SK-N-SH (cell line): Measurements from ENCODE around the gene XXYLT1. TPM values are rescaled to one million over a fixed set of nuclear protein-coding genes. Genes with fewer than 3 reads are reported as not detected.

Experiments
- CTCF ChIA-PET: fragments of 300-600, 350-600 bp; formaldehyde crosslinking; extraction: SDS; loops from one replicate; lab custom pipeline; 2021; lab: Yijun Ruan, JAX
- POLR2A ChIA-PET: fragments of 350-600 bp; sonication (Branson Sonifier 250); formaldehyde crosslinking; extraction: SDS; loops from one replicate; lab custom pipeline; 2020; ENCODE audit warnings: antibody characterized with exemption, inconsistent platforms; lab: Yijun Ruan, JAX
- DNase-seq: peaks from one replicate; pipeline ENCODE4 v3.0.0; 2012
- H2AFZ ChIP-seq: fragments of 200-600 bp; sonication (generic); 2 replicates; pipeline ENCODE4 v1.8.1; 2016; ENCODE audit warnings: antibody characterized with exemption, mild to moderate bottlenecking, low read depth
- H3F3A ChIP-seq: fragments of 200-600 bp; sonication (generic); replicated peaks from 2 replicates; pipeline ENCODE3; 2016; ENCODE audit warnings: antibody characterized with exemption, mild to moderate bottlenecking; ENCODE audit not compliant: insufficient read depth
- H3K27ac ChIP-seq, 2 experiments: fragments of 200-500 bp in 1 of 2; fragments of 200-600 bp in 1 of 2; sonication (Bioruptor generic) in 1 of 2; sonication (generic), shearing (Covaris generic) in 1 of 2; 2 replicates each; pipeline versions ENCODE4 v1.5.1 to v1.6.1; 2014 to 2016; ENCODE audit warnings: low read depth in 2 of 2, inconsistent platforms in 1 of 2, low read length in 1 of 2, mild to moderate bottlenecking in 1 of 2, mixed read lengths in 1 of 2
- H3K27me3 ChIP-seq: fragments of 200-600 bp; sonication (generic), shearing (Covaris generic); 2 replicates; pipeline ENCODE4 v1.6.1; 2016; ENCODE audit warnings: mixed run types; ENCODE audit not compliant: insufficient read depth
- H3K36me3 ChIP-seq, 2 experiments: fragments of 200-500 bp in 1 of 2; fragments of 200-600 bp in 1 of 2; sonication (Bioruptor generic) in 1 of 2; sonication (generic) in 1 of 2; replicated peaks in 1 of 2; 2 replicates each; pipeline versions ENCODE3 to v1.5.1; 2014 to 2016; ENCODE audit warnings: low read length in 1 of 2, mild to moderate bottlenecking in 1 of 2; ENCODE audit not compliant: insufficient read depth in 2 of 2, control insufficient read depth in 1 of 2
- H3K4me1 ChIP-seq, 2 experiments: fragments of 200-500 bp in 1 of 2; fragments of 200-600 bp in 1 of 2; sonication (Bioruptor generic) in 1 of 2; sonication (generic), shearing (Covaris generic) in 1 of 2; 2 replicates each; pipeline versions ENCODE4 v1.5.1 to v1.6.1; 2014 to 2016; ENCODE audit warnings: low read depth in 1 of 2, low read length in 1 of 2, mixed run types in 1 of 2; ENCODE audit not compliant: insufficient read depth in 2 of 2, control insufficient read depth in 1 of 2
- H3K4me2 ChIP-seq: fragments of 200-600 bp; sonication (generic), shearing (Covaris generic); 2 replicates; pipeline ENCODE4 v1.6.1; 2017; ENCODE audit warnings: mixed run types
- H3K4me3 ChIP-seq, 2 experiments: fragments of 200-500 bp in 1 of 2; fragments of 200-600 bp in 1 of 2; sonication (Bioruptor generic) in 1 of 2; sonication (generic), shearing (Covaris generic) in 1 of 2; 2 replicates each; pipeline versions ENCODE4 v1.5.1 to v1.8.1; 2014 to 2016; ENCODE audit warnings: low read depth in 2 of 2, inconsistent platforms in 1 of 2, low read length in 1 of 2, mild to moderate bottlenecking in 1 of 2, mixed read lengths in 1 of 2, moderate library complexity in 1 of 2
- H3K79me2 ChIP-seq: fragments of 200-600 bp; sonication (generic); 2 replicates; pipeline ENCODE4 v1.8.1; 2017; ENCODE audit warnings: mild to moderate bottlenecking; ENCODE audit not compliant: insufficient read depth
- H3K9ac ChIP-seq: fragments of 200-600 bp; sonication (generic); 2 replicates; pipeline ENCODE4 v1.6.1; 2017; ENCODE audit warnings: mixed run types
- H3K9me2 ChIP-seq: fragments of 200-600 bp; sonication (generic); 2 replicates; pipeline ENCODE4 v1.6.1; 2017; ENCODE audit warnings: mixed run types
- H3K9me3 ChIP-seq: fragments of 200-600 bp; sonication (generic); 2 replicates; pipeline ENCODE4 v1.6.1; 2017; ENCODE audit warnings: mixed run types, mild to moderate bottlenecking, moderate library complexity
- H4K20me1 ChIP-seq: fragments of 200-600 bp; sonication (generic); 2 replicates; pipeline ENCODE4 v1.6.1; 2017; ENCODE audit warnings: mild to moderate bottlenecking, mixed run types; ENCODE audit not compliant: insufficient read depth
- CHD2 ChIP-seq: fragments of 150-350 bp; IDR thresholded peaks from 2 replicates; pipeline ENCODE4 v1.6.1; 2018; ENCODE audit warnings: low read length; ENCODE audit not compliant: partially characterized antibody
- ELF1 ChIP-seq: IDR thresholded peaks from 2 replicates; pipeline ENCODE4 v1.4.0; 2012
- EP300 ChIP-seq, 2 experiments: IDR thresholded peaks; 2 replicates each; pipeline versions ENCODE4 v1.4.0 to v1.6.1; 2012; ENCODE audit warnings: borderline replicate concordance in 1 of 2, low read depth in 1 of 2, low read length in 1 of 2
- EZH2phosphoT487 ChIP-seq: fragments of 200-600 bp; sonication (generic); IDR thresholded peaks from 2 replicates; pipeline ENCODE4 v1.6.1; 2017; ENCODE audit warnings: low read depth, mixed run types, mild to moderate bottlenecking, antibody characterized with exemption, moderate library complexity, borderline replicate concordance
- GABPA ChIP-seq: IDR thresholded peaks from 2 replicates; pipeline ENCODE4 v1.4.0; 2012; ENCODE audit warnings: low read depth, mild to moderate bottlenecking
- GATA2 ChIP-seq: sonication (generic); formaldehyde crosslinking; IDR thresholded peaks from 2 replicates; pipeline ENCODE4 v1.5.0; 2020; ENCODE audit warnings: mild to moderate bottlenecking, missing genetic modification reagents
- POLR2AphosphoS5 ChIP-seq: IDR thresholded peaks from 2 replicates; pipeline ENCODE4 v1.6.1; 2012; ENCODE audit warnings: low read depth, low read length
- RAD21 ChIP-seq: IDR thresholded peaks from 2 replicates; pipeline ENCODE4 v1.6.1; 2012; ENCODE audit warnings: mild to moderate bottlenecking, low read length
- RCOR1 ChIP-seq: fragments of 150-350 bp; IDR thresholded peaks from 2 replicates; pipeline ENCODE4 v1.6.1; 2017; ENCODE audit warnings: antibody characterized with exemption, low read length
- SIN3A ChIP-seq: IDR thresholded peaks from 2 replicates; pipeline ENCODE4 v1.6.1; 2012; ENCODE audit warnings: low read depth, mild to moderate bottlenecking, low read length, moderate library complexity, borderline replicate concordance
- YY1 ChIP-seq: IDR thresholded peaks from 2 replicates; pipeline ENCODE4 v1.4.0; 2012; ENCODE audit warnings: low read depth, mild to moderate bottlenecking
- WGBS: methylation state at CpG from one replicate; pipeline ENCODE4 v1.1.6; 2017; ENCODE audit warnings: low lambda C conversion rate; 5-methylcytosine and 5-hydroxymethylcytosine counted together
- polyA plus RNA-seq, 3 experiments: library from polyadenylated mRNA; depleted of rRNA; stranded (reverse); fragments of >200 nt; gene quantifications; 2 replicates each; pipeline ENCODE4 v1.2.3, GENCODE V29; 2012
- TF ChIP-seq, protein P1 (sequence below): IDR thresholded peaks from 2 replicates; pipeline ENCODE4 v1.4.0; 2012; ENCODE audit warnings: low read depth, borderline replicate concordance
- TF ChIP-seq, protein P2 (sequence below): fragments of 150-350 bp; IDR thresholded peaks from 2 replicates; pipeline ENCODE4 v1.6.1; 2016; ENCODE audit warnings: mild to moderate bottlenecking, low read depth, low read length
- TF ChIP-seq, protein P3 (sequence below): IDR thresholded peaks from 2 replicates; pipeline ENCODE4 v1.6.1; 2012; ENCODE audit warnings: mild to moderate bottlenecking, low read depth, low read length, moderate library complexity

The XXYLT1 gene
- polyA plus RNA-seq, 1 of the 3 experiments (the other 2 are of a cell fraction): 22.6 TPM

DNA sequence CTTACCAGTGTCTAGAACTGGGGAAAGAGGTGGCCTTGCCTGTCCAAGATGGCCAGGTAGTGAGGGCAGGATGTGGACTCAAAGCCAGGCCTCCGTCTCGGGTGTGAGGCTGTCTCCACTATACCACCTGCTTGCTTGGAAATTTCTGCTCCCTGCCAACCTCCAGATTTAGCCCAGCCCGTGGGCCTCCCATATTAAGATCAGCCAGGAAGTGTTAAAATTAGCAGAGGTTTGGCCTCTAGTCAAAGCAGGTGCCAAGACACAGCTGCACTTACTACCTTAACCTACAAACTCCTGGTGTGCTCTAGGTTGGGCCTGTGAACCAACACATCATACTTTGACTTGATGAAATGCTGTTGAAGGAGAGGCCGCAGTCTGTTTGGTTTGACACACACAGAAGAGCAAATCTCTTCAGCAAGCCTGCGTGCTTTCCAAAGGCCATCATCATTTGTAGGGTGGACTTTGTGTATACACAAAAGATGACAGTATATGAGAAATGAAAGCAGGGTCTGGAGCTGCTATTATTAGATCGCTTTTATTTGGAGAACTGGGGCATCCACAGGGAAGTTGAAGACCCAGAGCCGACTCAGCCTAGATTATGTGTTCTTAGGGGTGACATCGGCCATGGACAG lies 206.5 kb downstream of the XXYLT1 start:
- Histone ChIP-seq H3K9me2 (no peaks in the 10 kb centered on the region), H3K4me1 (peaks cover 0 to 11% of the 10 kb centered on the region in 2 experiments; a peak in 1 of 4 replicates), H3K4me3 (no peak overlapping the region), H3K27ac (no peak overlapping the region), H3K9ac (no peak overlapping the region), H2AFZ (no peak overlapping the region), H3K27me3 (no peaks in the 10 kb centered on the region), H3K9me3 (no peaks in the 10 kb centered on the region), H3K4me2 (no peak overlapping the region), H3K36me3 (peaks cover 0 to 11% of the 10 kb centered on the region in 2 experiments), H3F3A (no peaks in the 10 kb centered on the region), H4K20me1 (no peaks in the 10 kb centered on the region), H3K79me2 (no peaks in the 10 kb centered on the region)
- no peak for DNase-seq
- POLR2A ChIA-PET: no interaction called here
- 85% methylated on average over 8 of the region's 8 CpGs for WGBS
- TF ChIP-seq, protein P1, sequence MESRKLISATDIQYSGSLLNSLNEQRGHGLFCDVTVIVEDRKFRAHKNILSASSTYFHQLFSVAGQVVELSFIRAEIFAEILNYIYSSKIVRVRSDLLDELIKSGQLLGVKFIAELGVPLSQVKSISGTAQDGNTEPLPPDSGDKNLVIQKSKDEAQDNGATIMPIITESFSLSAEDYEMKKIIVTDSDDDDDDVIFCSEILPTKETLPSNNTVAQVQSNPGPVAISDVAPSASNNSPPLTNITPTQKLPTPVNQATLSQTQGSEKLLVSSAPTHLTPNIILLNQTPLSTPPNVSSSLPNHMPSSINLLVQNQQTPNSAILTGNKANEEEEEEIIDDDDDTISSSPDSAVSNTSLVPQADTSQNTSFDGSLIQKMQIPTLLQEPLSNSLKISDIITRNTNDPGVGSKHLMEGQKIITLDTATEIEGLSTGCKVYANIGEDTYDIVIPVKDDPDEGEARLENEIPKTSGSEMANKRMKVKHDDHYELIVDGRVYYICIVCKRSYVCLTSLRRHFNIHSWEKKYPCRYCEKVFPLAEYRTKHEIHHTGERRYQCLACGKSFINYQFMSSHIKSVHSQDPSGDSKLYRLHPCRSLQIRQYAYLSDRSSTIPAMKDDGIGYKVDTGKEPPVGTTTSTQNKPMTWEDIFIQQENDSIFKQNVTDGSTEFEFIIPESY: no peak
- TF ChIP-seq RCOR1: no peak
- TF ChIP-seq GATA2 (CRISPR knock-in tag): no peak
- no peak for TF ChIP-seq CHD2
- TF ChIP-seq RAD21: no peak
- TF ChIP-seq, all 33 proteins: peak for 0
- CTCF ChIA-PET: interaction anchor here (1.0 to 1.4 kb wide), 4 partner anchors 10 to 392 kb away, joined by 4 read pairs; partner anchors contain the start of gene LSG1

DNA sequence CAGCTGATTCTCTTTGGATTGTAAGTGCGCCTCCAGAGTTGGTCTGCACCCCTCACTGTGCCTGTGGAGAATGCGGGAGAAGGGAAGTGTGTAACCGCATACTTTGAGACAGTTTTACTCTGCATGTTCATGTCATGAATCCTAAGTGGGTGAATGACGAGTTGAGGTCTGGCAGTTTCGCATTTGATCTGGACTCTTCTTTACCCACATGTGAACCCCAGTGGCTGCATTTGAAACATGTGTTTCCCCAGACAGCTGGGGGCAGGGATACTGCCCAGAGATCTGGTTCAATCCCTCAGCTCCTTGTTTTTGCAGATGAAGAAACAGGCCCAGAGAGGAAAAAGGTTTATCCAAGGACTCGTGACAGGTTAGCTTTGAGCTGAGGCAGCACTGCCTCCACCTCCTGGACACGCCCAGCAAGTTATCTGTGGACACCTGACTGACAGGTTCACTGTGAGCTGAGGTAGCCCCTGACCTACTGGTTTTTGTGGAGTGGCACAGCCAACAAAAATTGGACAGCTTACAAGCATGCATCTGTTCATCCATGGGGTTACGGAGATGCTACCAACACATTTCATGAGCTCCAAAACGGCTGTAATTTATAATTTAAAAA lies 207.3 kb downstream of the XXYLT1 start:
- ChIA-PET POLR2A (no interaction called here), CTCF (interaction anchor here (1.0 to 1.4 kb wide), 4 partner anchors 11 to 392 kb away, joined by 4 read pairs; partner anchors contain the start of gene LSG1)
- H4K20me1 ChIP-seq: no peaks in the 10 kb centered on the region
- no peak overlapping the region for H3K4me3 ChIP-seq
- no peak overlapping the region for H3K9ac ChIP-seq
- no peaks in the 10 kb centered on the region for H3K79me2 ChIP-seq
- H3K27me3 ChIP-seq: no peaks in the 10 kb centered on the region
- H2AFZ ChIP-seq: no peak overlapping the region
- H3K27ac ChIP-seq: no peak overlapping the region
- peaks cover 0 to 11% of the 10 kb centered on the region in 2 experiments; a peak in 1 of 4 replicates for H3K4me1 ChIP-seq
- WGBS: 87% methylated on average over 9 of the region's 9 CpGs
- DNase-seq: no peak
- no peaks in the 10 kb centered on the region for H3K9me3 ChIP-seq
- H3F3A ChIP-seq: no peaks in the 10 kb centered on the region
- H3K4me2 ChIP-seq: no peak overlapping the region
- peaks cover 0 to 4% of the 10 kb centered on the region in 2 experiments for H3K36me3 ChIP-seq
- no peaks in the 10 kb centered on the region for H3K9me2 ChIP-seq
- TF ChIP-seq, protein P1: no peak
- TF ChIP-seq EP300 (IDR thresholded peaks at IDR 0.05; ENCODE audit: borderline replicate concordance in 1 of 2, low read depth in 1 of 2, low read length in 1 of 2) (no peak), ELF1 (no peak), RCOR1 (no peak), YY1 (no peak), EZH2phosphoT487 (no peak), SIN3A (no peak), RAD21 (no peak), GABPA (no peak), POLR2AphosphoS5 (no peak)
- TF ChIP-seq, protein P2, sequence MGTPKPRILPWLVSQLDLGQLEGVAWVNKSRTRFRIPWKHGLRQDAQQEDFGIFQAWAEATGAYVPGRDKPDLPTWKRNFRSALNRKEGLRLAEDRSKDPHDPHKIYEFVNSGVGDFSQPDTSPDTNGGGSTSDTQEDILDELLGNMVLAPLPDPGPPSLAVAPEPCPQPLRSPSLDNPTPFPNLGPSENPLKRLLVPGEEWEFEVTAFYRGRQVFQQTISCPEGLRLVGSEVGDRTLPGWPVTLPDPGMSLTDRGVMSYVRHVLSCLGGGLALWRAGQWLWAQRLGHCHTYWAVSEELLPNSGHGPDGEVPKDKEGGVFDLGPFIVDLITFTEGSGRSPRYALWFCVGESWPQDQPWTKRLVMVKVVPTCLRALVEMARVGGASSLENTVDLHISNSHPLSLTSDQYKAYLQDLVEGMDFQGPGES: no peak
- TF ChIP-seq, protein P3, sequence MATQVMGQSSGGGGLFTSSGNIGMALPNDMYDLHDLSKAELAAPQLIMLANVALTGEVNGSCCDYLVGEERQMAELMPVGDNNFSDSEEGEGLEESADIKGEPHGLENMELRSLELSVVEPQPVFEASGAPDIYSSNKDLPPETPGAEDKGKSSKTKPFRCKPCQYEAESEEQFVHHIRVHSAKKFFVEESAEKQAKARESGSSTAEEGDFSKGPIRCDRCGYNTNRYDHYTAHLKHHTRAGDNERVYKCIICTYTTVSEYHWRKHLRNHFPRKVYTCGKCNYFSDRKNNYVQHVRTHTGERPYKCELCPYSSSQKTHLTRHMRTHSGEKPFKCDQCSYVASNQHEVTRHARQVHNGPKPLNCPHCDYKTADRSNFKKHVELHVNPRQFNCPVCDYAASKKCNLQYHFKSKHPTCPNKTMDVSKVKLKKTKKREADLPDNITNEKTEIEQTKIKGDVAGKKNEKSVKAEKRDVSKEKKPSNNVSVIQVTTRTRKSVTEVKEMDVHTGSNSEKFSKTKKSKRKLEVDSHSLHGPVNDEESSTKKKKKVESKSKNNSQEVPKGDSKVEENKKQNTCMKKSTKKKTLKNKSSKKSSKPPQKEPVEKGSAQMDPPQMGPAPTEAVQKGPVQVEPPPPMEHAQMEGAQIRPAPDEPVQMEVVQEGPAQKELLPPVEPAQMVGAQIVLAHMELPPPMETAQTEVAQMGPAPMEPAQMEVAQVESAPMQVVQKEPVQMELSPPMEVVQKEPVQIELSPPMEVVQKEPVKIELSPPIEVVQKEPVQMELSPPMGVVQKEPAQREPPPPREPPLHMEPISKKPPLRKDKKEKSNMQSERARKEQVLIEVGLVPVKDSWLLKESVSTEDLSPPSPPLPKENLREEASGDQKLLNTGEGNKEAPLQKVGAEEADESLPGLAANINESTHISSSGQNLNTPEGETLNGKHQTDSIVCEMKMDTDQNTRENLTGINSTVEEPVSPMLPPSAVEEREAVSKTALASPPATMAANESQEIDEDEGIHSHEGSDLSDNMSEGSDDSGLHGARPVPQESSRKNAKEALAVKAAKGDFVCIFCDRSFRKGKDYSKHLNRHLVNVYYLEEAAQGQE: no peak
